ENCODE results near the gene MAVS.

DNA sequence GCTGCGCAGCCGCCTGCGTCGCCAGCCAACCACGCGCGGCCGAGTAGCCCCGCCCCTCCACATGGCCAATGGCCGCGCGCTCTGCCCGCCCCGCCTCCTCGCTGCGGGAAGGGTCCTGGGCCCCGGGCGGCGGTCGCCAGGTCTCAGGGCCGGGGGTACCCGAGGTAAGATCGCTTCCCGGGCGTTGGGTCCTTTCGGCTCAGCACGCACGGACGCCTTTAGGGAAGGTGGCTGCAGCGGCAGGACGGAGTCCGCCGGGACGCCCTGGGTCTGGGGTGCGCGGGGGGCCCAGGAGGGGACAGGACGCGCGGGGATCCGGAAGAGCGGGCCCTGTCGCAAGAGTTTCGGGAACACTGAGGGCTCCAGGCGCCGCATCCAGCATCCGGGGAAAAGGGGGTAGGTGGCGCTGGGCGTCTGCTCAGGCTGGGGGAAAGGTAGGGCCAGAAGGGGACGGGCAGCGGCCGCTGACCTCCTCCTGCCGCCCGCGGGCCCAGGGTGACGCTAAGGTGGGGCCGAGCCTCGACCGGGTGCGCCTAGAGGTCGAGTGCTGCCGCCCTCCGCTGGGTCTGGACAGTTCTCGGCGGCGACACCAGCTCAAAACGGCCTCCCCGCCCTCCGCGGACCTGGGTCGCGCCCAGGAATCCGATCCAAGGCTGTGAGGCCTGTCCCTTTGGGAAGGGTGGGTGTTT, at the start of gene MAVS:
- no peak for TF ChIP-seq EP300 (IDR thresholded peaks at IDR 0.05; ENCODE audit: low read depth)
- TF ChIP-seq, protein P1, sequence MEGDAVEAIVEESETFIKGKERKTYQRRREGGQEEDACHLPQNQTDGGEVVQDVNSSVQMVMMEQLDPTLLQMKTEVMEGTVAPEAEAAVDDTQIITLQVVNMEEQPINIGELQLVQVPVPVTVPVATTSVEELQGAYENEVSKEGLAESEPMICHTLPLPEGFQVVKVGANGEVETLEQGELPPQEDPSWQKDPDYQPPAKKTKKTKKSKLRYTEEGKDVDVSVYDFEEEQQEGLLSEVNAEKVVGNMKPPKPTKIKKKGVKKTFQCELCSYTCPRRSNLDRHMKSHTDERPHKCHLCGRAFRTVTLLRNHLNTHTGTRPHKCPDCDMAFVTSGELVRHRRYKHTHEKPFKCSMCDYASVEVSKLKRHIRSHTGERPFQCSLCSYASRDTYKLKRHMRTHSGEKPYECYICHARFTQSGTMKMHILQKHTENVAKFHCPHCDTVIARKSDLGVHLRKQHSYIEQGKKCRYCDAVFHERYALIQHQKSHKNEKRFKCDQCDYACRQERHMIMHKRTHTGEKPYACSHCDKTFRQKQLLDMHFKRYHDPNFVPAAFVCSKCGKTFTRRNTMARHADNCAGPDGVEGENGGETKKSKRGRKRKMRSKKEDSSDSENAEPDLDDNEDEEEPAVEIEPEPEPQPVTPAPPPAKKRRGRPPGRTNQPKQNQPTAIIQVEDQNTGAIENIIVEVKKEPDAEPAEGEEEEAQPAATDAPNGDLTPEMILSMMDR (IDR thresholded peaks at IDR 0.05), result no peak

Data from transverse colon (tissue), 3 donors.